GM12892 (cell line): ENCODE measurements around the gene GABRG3.

Experiments
- DNase-seq: peaks from one replicate; pipeline ENCODE4 v3.0.0; 2011; ENCODE audit not compliant: insufficient read length
- FAIRE-seq: peaks from 2 replicates; lab custom pipeline; 2011; peaks lifted over from hg19 to GRCh38; lab: Jason Lieb, UNC
- POLR2A ChIP-seq: IDR thresholded peaks from 2 replicates; pipeline ENCODE4 v1.6.1; 2011; ENCODE audit warnings: low read depth, low read length, control low read depth
- POLR2AphosphoS5 ChIP-seq: IDR thresholded peaks from 2 replicates; pipeline ENCODE4 v1.6.1; 2011; ENCODE audit warnings: low read depth, low read length, control low read depth
- TAF1 ChIP-seq: IDR thresholded peaks from 2 replicates; pipeline ENCODE4 v1.6.1; 2011; ENCODE audit warnings: low read depth, mild to moderate bottlenecking, control low read depth, low read length, borderline replicate concordance

GABRG3 gene

DNA sequence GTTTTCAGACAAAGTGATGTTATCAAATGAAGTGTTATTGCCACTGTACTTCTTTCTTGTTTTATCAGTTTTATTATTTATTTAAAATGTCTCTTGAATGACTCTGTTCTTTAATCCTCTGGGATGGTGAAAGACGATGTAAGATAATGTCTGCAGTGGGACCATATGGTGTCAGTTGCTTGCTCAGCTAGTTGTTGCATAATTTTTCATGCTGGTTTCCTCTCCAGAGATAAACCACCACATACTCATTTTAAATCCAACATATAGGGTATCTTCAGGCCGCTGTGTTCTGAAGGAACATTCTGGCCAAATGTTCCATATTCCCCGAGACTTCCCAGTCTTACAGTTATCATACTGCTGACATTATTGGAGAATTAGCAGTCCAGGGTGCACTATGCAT, 75.9 kb downstream of the GABRG3 start:
- TF ChIP-seq POLR2A (no peak), TAF1 (no peak), POLR2AphosphoS5 (no peak)
- FAIRE-seq (no peak), DNase-seq (no peak)

DNA sequence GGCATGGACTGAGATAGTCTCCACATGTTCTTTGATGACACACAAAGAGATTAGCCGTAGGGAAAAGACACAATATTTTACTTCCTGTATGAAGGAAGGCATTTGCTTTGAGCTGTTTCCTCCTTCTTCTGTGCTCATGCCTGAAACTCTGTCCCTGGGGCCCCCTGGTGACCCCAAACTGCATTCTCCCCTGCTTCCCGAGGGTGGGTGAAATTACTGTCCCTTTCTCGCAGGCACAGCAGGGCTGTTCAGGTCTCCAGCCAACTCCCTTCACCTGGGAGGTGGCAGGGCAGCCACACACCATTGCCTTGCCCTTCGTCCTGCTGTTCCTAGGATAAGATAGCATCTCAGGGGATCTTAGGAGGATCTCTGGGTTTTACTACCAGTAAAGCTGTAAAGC, 79.2 kb downstream of the GABRG3 start:
- no peak for FAIRE-seq
- TF ChIP-seq TAF1 (no peak), POLR2A (no peak), POLR2AphosphoS5 (no peak)
- DNase-seq: no peak

DNA sequence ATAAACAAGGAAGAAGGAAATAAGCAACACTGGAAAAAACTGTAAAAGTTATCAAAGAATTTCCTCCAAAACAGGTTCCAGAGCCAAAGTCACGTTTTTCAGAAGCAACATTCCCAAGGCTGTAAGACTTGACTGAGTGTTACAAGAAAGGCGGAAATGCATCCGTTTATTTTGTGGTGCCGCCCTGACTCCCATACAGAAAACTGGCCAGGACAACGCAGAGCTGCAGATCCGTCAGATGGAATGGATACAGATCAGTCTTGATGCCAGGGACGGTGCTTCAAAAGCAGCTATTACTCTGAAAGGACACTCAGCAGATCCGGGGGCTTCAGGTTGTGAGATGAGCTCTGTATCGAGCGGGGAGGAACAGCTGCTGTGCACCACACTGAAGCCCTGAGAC, 83.4 kb downstream of the GABRG3 start:
- TF ChIP-seq POLR2AphosphoS5: no peak
- no peak for TF ChIP-seq TAF1
- TF ChIP-seq POLR2A: no peak
- DNase-seq: no peak
- FAIRE-seq: no peak

DNA sequence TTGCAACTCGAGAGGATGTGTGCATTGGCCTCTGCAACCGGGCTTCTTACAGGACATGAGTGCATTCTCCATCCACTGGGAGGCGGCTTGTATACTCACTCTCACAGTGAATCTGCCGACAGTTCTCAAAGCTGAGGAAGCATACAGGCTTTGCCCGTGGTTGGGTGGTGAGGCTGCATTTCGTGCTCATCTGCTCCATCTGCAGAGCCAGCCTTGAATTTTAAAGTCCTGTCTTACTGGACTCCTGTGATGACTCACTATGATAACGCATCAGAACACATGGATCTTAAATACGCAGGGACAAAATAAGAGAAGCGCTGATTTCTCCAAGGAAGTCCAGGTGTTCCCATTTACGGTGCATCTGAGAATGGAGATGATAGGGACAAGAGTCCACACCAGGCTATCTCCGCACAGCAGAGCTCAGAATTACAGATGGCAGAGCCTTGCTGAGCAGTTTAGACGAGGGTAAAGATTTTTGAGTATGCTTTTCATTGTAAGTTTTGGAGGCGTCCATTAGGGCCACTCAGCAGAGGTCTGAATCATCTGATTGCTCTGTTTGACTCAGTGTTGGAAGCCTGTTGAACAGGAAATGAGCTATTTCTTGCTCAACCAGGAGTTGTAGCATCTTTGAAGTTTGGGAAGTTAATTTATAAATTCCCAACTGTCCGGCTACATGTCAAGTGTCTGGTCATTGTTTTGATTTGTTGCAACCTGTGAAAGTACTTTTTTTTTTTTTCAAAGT, 87.1 kb downstream of the GABRG3 start:
- DNase-seq: no peak
- TF ChIP-seq TAF1: no peak
- TF ChIP-seq POLR2AphosphoS5: no peak
- no peak for TF ChIP-seq POLR2A
- FAIRE-seq: no peak

DNA sequence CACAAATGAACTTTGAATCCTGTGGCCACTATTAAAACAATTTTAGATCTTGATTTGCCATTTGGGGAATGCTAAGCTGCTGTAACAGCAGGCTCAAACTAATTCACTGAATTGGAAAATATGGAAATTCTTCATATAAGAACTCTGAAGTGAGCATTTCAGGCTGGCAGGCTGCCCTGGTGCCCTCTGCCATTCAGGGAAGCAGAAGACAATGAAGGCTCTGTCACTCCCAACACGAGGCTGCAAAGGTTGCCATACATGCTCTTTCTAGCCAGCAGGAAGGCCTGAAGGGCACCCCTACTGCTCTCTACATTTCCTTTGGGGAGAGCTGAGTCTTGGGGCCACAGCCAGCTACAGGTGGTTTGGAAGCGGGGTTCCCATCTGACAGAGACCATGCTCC, 88.0 kb downstream of the GABRG3 start:
- DNase-seq: no peak
- TF ChIP-seq POLR2A (no peak), TAF1 (no peak), POLR2AphosphoS5 (no peak)
- no peak for FAIRE-seq

DNA sequence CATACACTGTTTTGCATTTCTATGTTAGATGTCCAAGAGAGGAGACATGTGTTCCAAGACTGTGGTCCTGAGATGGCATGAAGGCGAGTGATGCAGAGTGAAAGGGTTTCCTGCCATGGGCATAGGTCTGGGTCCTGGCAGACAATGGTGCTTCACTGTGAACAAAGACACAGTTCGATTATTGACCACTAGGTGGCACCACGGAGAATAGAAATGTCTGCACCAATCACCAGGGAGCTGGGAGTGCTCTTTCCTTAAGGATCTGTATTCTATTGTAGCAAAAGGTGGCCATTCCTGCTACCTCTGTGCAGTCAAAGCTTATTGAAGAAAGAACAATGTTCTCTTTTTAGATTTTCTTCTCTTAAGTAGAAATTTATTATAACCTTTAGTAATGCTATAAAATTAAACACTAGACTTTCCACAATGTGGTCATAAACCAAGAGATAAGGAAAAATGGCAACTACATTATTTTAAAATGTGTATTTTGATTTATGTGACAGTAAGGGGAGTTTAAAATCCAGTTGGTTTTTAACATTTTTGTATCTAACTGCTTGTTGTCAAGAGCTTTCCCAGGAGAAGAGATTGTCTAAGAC, 88.7 kb downstream of the GABRG3 start:
- TF ChIP-seq POLR2AphosphoS5 (no peak), TAF1 (no peak), POLR2A (no peak)
- FAIRE-seq (no peak), DNase-seq (no peak)

DNA sequence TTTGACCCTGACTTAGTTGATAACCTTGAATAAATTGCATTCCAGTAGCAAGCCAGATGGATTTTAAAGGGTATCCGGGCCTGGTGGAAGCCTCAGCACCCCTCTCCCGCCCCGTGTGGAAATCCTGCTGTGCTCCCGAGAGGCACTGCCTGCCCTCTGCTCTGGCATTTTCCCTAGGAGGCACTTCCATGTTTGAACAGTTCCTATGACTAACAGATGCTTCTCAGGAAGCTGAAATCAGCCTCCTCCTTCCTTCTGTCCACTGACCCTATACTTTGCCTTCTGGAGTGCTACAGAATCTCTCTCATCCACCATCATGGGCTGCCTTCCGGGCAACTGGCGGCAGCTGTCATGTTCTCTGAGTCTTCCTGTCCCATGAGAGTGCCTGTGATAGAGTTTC, 90.8 kb downstream of the GABRG3 start:
- FAIRE-seq: no peak
- TF ChIP-seq TAF1 (no peak), POLR2A (no peak), POLR2AphosphoS5 (no peak)
- no peak for DNase-seq

DNA sequence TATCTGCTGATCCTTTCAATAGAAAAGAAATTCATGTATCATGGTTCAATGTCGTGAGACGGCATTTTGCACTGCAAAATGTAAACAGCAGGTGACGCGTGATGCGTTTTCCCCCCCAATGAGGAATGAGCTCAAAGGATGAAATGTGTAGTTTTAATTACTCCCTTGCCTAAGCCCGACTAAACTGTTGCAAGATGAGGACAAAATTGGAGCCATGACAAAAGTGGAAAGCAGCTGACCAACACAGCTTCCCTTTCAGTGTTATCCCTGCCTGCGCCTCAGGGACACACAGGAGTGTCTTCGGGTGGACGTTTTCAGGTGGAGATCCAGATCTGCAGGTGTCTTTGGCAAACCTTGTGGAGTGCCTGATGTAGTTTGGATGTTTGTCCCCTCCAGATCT, 92.0 kb downstream of the GABRG3 start:
- FAIRE-seq (no peak), DNase-seq (no peak)
- no peak for TF ChIP-seq TAF1
- TF ChIP-seq POLR2AphosphoS5: no peak
- TF ChIP-seq POLR2A: no peak

DNA sequence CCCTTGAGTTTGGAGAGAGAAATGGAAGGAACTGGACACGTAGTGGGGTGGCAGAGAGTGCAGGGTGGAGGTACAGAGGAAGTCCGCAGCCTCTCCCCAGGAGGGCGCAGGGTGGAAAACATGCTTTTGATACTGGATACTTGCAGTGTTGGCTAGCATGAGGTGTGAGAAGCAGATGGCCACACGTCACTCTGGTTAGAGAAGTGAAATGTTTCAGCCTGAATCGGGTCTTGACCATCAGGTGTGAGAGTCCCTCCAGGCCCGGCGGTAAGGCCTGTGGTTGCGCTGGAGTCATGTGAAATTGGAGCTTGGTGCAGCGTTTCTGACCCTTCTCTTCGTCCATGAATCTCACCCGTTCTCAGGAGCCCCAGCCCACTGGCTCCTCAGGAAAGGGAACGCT, 93.1 kb downstream of the GABRG3 start:
- no peak for TF ChIP-seq TAF1
- TF ChIP-seq POLR2AphosphoS5: no peak
- no peak for TF ChIP-seq POLR2A
- DNase-seq (no peak), FAIRE-seq (no peak)

DNA sequence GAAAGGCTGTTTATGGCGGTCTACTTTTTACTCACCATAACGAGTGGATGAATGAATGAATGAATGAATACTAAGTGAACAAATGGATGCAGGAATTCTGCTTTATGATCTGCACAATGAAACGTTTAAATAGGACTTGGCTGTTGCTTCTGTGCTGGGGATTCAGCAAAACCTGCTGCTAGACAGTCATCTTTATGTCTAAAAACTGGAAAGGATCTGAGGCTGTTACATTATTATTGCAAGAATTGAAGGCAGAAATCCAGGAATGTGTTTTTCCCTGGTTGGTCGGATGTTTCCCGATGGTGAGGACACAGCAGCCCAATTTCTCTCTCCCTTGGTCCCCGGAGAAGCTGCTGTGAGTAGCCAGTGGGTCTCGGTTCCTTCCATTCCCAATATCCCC, 94.2 kb downstream of the GABRG3 start:
- FAIRE-seq (no peak), DNase-seq (no peak)
- no peak for TF ChIP-seq POLR2AphosphoS5
- no peak for TF ChIP-seq POLR2A
- no peak for TF ChIP-seq TAF1

DNA sequence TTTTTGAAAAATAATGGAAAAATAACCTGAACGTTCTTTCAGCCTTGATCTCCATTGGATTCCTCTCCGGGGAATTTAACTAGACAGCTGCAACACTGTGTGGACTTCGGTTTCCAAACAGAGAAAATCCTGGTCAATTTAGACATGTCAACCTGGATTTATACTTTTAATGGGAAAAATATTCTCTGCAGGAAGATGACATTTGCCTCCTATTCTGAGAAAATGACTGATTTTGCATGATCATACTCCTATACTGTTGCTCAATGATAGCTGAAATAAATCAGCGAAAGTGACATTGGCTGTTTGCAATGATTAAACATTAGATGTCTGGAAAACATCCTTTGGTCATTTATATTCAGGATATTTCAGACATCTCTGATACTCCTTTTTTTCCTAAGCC, 94.8 kb downstream of the GABRG3 start:
- TF ChIP-seq TAF1: no peak
- DNase-seq: no peak
- no peak for FAIRE-seq

DNA sequence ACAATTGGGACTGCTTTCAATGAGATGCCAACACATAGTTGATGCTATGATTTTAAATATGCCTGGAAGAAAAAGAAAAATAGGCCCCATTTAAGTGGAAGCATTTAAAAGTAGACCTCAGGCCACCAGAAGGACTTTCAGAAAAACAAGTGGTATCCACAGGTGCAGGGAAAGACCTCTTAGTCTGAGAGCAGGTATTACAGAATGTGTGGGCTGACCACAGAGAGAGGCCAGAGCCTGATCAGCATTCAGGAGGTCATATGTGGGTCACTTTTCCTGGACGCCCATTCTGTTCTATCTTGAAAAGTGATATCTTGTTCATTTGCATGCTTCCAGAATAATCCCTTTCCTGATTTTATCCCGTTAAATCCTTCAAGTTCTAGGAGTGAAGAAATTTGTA, 95.5 kb downstream of the GABRG3 start:
- FAIRE-seq (no peak), DNase-seq (no peak)
- no peak for TF ChIP-seq TAF1
- no peak for TF ChIP-seq POLR2A
- TF ChIP-seq POLR2AphosphoS5: no peak
